ENCODE results near the gene SH2D3C. TPM values are rescaled to one million over a fixed set of nuclear protein-coding genes. Genes with fewer than 3 reads are reported as not detected.

Gene SH2D3C
- polyA plus RNA-seq (ENCODE audit: insufficient read length in 4 of 4): 10 to 100 TPM; 15.1 to 18.6 (median 16.1) TPM

DNA sequence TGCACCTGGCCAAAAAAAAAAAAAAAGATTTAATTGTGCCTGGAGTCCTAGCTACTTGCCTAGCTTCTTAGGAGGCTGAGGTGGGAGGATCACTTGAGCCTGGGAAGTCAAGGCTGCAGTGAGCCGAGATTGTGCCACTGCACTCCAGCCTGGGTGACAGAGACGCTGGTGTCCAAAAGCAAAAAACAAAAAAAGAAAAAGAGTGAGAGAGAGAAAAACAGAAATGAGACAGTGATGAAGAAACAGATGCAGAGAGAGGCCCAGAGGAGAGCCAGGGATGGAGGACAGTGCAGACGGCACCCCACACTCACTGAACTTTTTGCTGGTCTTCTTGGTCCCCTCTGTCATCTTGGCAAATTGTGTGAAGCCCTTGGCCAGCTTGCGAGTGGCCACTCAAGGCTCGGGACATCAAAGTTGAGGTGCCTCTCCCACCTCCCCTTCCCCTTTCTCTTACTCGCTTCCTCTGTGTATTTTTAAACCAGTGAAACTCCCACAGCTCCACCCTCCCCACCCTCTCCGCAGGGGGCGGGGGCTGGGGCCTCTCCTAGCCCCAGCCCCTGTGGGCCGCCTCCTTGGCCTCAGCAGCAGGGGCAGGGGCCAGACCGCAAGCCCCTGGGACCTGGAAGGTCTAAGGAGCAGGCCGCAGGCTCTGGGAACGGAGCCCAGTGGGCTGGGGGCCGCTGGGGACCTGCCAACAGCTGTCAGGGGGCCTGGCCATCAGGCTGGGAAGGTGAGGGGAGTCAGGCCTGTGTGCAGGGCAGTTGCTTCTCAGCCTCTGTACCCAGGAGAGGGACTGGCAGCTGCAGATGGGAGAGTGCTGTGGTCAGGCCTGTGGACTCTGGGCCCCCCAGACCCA is at the start of gene SH2D3C:
Gene SH2D3C, minus strand, starts transcription at position 387 of the 856 bp plus-strand sequence. Its CDS starts 39 bp downstream, at position 348.
- DNase-seq (ENCODE audit: low read depth in 4 of 4, low spot score in 3 of 4): no peak

GRCh38 chr9:127826253-127826913 is 47.9 kb upstream of the SH2D3C start:
- DNase-seq (ENCODE audit: low read depth in 4 of 4, low spot score in 3 of 4): no peak

GRCh38 chr9:127825319-127826051 is 47.0 kb upstream of the SH2D3C start:
- no peak for DNase-seq (ENCODE audit: low read depth in 4 of 4, low spot score in 3 of 4)

DNA sequence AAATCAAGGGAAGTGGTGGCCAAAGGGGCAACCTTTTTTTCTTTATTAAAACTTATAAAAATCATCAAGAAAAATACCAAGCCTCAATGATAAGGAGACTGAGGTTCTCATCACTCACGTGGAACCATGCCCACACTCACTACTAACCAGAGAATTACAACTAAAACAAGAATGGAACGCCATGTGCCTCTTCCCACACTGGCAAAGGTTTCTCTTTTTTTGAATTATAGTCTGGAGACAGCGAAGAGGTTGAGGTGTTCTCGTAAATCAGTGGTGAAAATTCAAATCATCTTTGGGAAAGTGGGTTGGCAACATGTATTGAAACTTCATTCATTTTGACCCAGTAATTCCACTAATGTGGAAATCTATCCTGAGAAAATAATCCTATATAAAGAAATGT is 43.6 kb upstream of the SH2D3C start:
- DNase-seq (ENCODE audit: low read depth in 4 of 4, low spot score in 3 of 4): no peak

- no peak for DNase-seq (ENCODE audit: low read depth in 4 of 4, low spot score in 3 of 4)
Observed at GRCh38 chr9:127818574-127818973, 40.1 kb upstream of the SH2D3C start.

DNA sequence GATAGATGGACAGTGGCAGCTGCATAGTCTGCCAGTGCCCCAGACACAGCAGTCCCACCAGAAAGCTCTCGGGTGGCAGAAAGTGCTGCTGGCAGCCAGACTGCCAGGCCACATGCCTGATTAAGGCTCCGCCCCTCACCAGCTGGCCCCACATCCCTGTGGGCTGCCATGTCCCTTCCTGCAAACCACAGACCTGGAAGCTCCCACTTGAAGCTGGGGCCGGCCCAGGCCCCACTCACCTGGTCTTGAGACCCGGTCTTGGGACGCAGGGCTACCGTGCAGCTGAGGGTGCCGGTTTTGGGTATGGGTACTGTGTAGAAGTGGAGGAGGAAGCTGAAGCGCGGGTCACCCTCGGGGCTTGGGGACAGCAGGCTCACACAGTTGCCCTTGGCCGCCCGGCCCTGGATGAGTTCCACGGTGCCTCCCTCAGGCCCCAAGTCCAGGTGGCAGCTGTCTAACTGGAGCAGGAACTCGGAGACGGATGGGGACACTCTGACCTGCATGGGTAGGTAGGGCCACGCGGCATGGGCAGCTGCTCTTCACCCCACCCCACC is 39.5 kb upstream of the SH2D3C start:
- DNase-seq (ENCODE audit: low read depth in 4 of 4, low spot score in 3 of 4): no peak

DNA sequence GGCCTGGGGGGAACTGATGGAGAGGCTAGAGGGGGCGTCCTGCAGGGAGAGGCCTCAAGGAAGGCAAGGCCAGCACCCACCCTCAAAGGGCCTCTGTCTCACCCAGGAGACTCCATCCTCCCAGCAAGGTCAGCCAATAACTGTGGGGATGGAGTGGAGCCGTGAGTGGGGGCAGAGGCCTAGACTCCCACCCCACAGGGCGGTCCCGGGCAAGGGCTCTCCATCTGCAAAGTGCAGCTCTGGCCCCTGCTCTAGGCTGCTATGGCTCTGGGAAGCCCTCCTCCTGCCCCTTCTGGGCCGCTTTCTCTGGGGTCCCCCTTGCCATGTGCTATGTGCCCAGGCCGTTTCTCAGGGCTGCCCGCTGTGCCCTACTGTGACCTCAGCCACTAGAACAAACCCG is 38.3 kb upstream of the SH2D3C start:
- no peak for DNase-seq (ENCODE audit: low read depth in 4 of 4, low spot score in 3 of 4)

DNA sequence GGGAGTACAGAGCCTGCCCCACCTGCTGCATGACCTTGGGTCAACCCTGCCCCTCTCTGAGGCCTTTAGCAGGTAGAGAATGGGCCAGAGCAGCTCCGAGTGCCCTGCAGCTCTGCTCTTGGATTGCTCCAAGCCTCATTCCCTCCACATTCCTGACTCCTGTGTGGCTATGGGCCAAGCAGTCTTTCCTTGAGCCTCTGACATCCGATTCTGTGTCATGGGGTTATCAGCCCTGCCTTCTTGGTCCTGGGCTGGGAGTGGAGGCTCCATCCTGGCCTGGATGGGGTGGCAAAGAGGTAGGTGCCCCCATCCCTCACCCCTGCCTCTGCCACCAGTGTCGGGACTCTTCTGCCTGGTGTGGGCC is 37.9 kb upstream of the SH2D3C start:
- no peak for DNase-seq (ENCODE audit: low read depth in 4 of 4, low spot score in 3 of 4)

- no peak for DNase-seq (ENCODE audit: low read depth in 4 of 4, low spot score in 3 of 4)
Observed at GRCh38 chr9:127815512-127816361, 37.3 kb upstream of the SH2D3C start.

DNA sequence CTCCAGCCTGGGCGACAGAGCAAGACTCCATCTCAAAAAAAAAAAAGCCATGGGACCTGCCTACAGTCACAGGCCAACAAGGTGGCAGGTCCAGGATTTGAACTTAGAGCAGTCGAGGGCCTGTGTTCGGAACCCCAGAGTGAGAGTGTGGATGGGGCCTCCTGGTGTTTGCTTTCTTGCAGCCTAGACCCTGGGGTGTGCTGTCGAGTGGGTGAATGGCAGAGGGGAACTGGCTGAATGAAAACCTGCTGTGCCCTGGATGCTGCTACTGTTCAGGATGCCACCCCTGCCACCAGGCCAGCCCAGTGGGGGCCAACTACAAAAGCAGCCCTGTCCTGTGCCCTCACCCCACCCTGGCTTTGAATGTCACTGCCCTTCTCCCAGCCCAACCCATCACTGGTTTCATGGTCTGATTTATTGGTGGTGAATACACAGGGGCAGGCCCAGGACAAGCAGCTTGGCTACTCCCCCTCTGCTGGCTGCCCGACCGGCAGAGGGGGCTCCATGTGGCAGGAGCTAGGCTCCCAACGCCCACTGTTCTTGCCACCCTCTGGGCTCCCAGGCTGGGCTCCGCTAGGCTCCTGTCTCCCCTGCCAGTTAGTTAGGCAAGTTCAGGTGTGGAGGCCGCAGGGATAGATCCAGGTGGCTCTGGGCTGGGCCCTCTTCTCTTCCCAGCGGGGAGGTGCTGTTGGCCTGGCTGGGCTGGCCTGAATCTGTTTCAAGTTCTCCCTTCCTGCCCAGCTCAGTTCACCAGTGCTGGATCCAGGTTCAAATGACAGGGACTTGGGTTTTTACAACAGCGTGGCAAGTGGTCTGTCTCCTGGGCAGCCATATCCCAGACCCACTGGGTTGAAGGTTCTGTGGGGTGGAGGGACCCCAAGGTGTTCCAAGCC is 36.4 kb upstream of the SH2D3C start:
- no peak for DNase-seq (ENCODE audit: low read depth in 4 of 4, low spot score in 3 of 4)

- no peak for DNase-seq (ENCODE audit: low read depth in 4 of 4, low spot score in 3 of 4)
Observed at GRCh38 chr9:127813686-127814226, 35.3 kb upstream of the SH2D3C start.

GRCh38 chr9:127812936-127813675 is 34.6 kb upstream of the SH2D3C start:
- no peak for DNase-seq (ENCODE audit: low read depth in 4 of 4, low spot score in 3 of 4)

DNA sequence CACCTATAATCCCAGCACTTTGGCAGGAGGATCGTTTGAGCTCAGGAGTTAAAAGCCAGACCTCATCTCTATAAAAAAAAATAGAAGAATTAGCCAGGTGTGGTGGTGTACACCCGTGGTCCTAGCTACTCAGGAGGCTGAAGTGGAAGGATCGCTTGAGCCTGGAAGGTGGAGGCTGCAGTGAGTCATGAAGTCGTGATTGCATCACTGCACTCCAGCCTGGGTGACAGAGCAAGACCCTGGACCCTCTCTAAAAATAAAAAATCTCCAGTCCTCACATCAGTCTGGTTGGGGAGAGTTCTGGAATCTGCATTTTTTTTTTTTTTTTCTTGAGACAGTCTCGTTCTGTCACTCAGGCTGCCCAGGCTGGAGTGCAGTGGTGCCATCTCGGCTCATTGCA is 33.5 kb upstream of the SH2D3C start:
- no peak for DNase-seq (ENCODE audit: low read depth in 4 of 4, low spot score in 3 of 4)

DNA sequence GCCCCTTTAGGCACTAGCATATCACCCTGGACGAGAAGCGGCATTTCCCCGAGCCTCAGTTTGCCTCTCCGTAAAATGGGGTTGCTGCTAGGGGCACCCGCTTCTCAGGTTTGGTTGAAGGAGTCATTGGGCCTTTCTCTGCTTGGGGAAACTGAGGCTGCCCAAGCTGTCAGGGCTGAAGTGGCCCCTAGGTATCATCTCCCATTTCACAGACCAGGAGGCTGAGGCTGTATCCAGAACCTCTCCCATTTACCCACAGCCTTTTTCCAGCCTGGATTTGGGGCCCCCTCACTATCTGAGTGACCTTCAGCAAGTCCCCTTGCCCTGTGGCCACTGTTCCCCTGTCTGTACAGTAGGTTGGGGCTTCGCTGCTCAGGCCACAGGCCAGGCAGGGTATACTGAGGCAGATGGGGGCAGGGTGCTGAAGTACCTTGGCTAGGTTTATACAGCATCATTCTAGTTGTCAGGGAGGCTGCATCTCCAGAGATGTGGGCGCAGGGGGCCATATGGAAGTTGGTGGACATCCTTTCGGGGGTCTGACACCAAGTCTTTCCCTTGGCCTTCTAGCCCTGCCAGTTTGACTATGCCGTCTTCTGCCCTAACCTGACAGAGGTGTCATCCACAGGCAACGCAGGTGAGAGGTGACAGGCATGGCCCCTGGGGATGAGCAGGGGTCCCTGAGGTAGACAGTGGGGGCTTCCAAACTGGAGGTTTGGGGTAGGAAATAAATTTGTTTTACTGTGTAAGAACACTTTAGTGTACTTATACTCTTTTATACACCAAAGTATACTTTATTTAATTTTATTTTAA is 32.1 kb upstream of the SH2D3C start:
- no peak for DNase-seq (ENCODE audit: low read depth in 4 of 4, low spot score in 3 of 4)

DNA sequence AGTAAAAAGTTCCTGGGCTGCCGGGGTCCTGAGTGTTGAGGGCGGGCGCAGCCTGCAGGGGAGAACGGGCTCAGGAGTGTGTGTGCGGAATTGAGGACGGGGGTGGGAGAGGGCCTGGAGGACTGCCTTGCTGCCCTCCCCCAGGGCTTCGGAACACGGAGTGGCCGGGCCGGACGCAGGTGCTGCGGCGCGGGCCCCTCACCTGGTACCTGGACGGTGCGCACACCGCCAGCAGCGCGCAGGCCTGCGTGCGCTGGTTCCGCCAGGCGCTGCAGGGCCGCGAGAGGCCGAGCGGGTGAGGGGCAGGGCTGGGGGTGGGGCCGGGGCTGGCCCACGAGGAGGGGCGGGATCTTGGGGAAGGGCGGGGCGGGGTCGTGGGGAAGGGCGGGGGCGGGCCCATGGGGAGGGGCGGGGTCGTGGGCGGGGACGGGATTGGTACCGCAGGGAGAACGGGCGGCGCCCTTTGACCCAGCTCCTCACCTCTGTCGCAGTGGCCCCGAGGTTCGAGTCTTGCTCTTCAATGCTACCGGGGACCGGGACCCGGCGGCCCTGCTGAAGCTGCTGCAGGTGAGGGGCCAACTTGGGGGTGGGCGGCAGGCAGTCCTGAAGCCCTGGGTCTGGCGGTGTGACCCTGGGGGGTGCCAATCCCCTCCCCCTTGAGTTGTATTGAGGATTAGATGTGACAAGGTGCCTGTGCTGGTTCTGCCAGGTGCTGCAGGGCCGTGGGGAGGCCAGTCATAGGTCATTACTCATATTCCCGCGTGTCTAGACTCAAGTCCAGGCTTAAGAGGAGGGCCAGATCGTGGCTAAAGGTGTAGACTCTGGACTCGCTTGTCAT is 31.3 kb upstream of the SH2D3C start:
- DNase-seq (ENCODE audit: low read depth in 4 of 4, low spot score in 3 of 4): no peak

DNA sequence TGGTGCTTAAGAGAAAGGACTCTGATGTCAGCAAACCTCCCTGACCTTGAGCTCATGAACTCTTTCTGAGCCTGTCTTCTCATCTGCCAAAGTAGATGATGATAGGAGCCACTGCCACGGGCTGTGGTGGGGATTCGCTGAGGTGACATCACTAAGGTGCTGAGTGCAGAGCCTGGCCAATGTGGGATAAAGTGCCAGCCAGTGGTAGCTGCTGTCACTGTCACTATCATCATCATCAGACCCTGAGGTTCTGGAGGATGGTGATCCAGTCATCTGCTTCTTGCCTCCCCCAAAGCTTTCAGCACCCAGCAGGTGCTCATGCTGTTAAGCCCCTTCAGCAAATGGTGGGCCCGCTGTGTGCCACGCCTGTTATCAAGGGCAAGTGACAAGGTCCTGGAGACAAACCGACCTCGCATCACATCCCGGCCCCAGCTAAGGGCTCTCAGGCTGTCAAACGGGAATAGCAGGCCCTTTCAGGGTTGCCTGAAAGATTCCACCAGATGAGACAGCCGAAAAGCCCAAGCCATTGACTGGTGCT is 30.6 kb upstream of the SH2D3C start:
- no peak for DNase-seq (ENCODE audit: low read depth in 4 of 4, low spot score in 3 of 4)

Data from right renal pelvis (tissue), 4 donors.